Hepatocyte (in vitro differentiated cells): Measurements from ENCODE around the gene MCL1.

Experiments
- CTCF ChIP-seq: fragments of 200-600 bp; sonication (generic); IDR thresholded peaks from 2 replicates; pipeline ENCODE4 v1.5.1; 2016; ENCODE audit warnings: antibody characterized with exemption, mild to moderate bottlenecking; ENCODE audit not compliant: poor library complexity
- EZH2phosphoT487 ChIP-seq: fragments of 200-600 bp; sonication (generic); IDR thresholded peaks from one replicate; pipeline ENCODE4 v1.6.1; 2018; ENCODE audit warnings: antibody characterized with exemption, mild to moderate bottlenecking, low read depth, moderate library complexity; ENCODE audit not compliant: unreplicated experiment, severe bottlenecking

- TF ChIP-seq EZH2phosphoT487 (no peak), CTCF (no peak)
These were observed 17.4 kb downstream of the MCL1 start for GRCh38 chr1:150561974-150562445.
